Panc1 (cell line): ENCODE results near the gene KLK7. TPM values are rescaled to one million over a fixed set of nuclear protein-coding genes. Genes with fewer than 3 reads are reported as not detected.

Source experiments
- ATAC-seq: fragments of 200-7000 bp; cut with Tn5 transposase; 2 replicates; pipeline ENCODE4 v1.9.1; 2020; ENCODE audit warnings: mild to moderate bottlenecking, moderate library complexity
- BruUV-seq: library from RNA; stranded (reverse); fragments of 400-500 nt; replicated peaks from 2 replicates; lab custom pipeline; 2021; lab: Mats Ljungman, UMichigan
- CTCF ChIA-PET: fragments of 300-600 bp; sonication (Branson Sonifier 250); formaldehyde crosslinking; loops from one replicate; lab custom pipeline; 2022; ENCODE audit warnings: antibody characterized with exemption; lab: Charles Lee
- POLR2A ChIA-PET: fragments of 300-600 bp; sonication (Branson Sonifier 250); formaldehyde crosslinking; loops from one replicate; lab custom pipeline; 2022; ENCODE audit warnings: antibody characterized with exemption; lab: Charles Lee
- DNase-seq: peaks from one replicate; pipeline ENCODE4 v3.0.0-alpha.2; 2010; ENCODE audit warnings: low read depth, low spot score
- H3K27ac ChIP-seq: 2 replicates; pipeline ENCODE4 v1.5.1; 2011; ENCODE audit warnings: mild to moderate bottlenecking, low read length, inconsistent platforms
- H3K27me3 ChIP-seq: fragments of 200-500 bp; sonication (Bioruptor generic); 2 replicates; pipeline ENCODE4 v1.6.0; 2014; ENCODE audit warnings: low read length, inconsistent platforms; ENCODE audit not compliant: control insufficient read depth, insufficient read depth
- H3K36me3 ChIP-seq: fragments of 200-500 bp; sonication (Bioruptor generic); 2 replicates; pipeline ENCODE4 v1.5.1; 2014; ENCODE audit warnings: inconsistent platforms, mild to moderate bottlenecking, low read length, moderate library complexity; ENCODE audit not compliant: control insufficient read depth, insufficient read depth
- H3K4me1 ChIP-seq: 2 replicates; pipeline ENCODE4 v1.5.1; 2011; ENCODE audit warnings: inconsistent platforms, mild to moderate bottlenecking, low read length, moderate library complexity; ENCODE audit not compliant: control insufficient read depth, insufficient read depth
- H3K4me3 ChIP-seq, 2 experiments: 2 replicates each; pipeline ENCODE4 v1.5.1; 2011 to 2012; ENCODE audit warnings: low read depth in 2 of 2, low read length in 2 of 2, mild to moderate bottlenecking in 2 of 2, inconsistent platforms in 1 of 2, moderate library complexity in 1 of 2
- H3K9me3 ChIP-seq: fragments of 200-500 bp; sonication (Bioruptor generic); 2 replicates; pipeline ENCODE4 v1.5.1; 2014; ENCODE audit warnings: low read depth, mild to moderate bottlenecking, inconsistent platforms, low read length, moderate library complexity; ENCODE audit not compliant: control insufficient read depth, insufficient read depth
- CTCF ChIP-seq: fragments of 450-650 bp; IDR thresholded peaks from 2 replicates; pipeline ENCODE4 v1.5.1; 2017; ENCODE audit warnings: mild to moderate bottlenecking
- POLR2AphosphoS5 ChIP-seq: IDR thresholded peaks from 2 replicates; pipeline ENCODE4 v1.6.1; 2012; ENCODE audit warnings: mild to moderate bottlenecking, low read depth, low read length, moderate library complexity
- REST ChIP-seq, 2 experiments: IDR thresholded peaks; 2 replicates each; pipeline ENCODE4 v1.6.1; 2011 to 2012; ENCODE audit warnings: low read depth in 2 of 2, control low read depth in 1 of 2, low read length in 1 of 2, mild to moderate bottlenecking in 1 of 2, moderate library complexity in 1 of 2; ENCODE audit not compliant: insufficient read depth in 1 of 2
- SIN3A ChIP-seq: IDR thresholded peaks from 2 replicates; pipeline ENCODE4 v1.6.1; 2012; ENCODE audit warnings: low read depth, mild to moderate bottlenecking, low read length, moderate library complexity, borderline replicate concordance; ENCODE audit not compliant: insufficient read depth
- TCF7L2 ChIP-seq: IDR thresholded peaks from 2 replicates; pipeline ENCODE4 v1.6.1; 2011; ENCODE audit warnings: mild to moderate bottlenecking, low read depth, low read length, inconsistent platforms
- in situ Hi-C: cut with HindIII; loops from 2 replicates; pipeline ENCODE4 v1.10.0; 2016; ENCODE audit warnings: low sequenced_read_pairs, low pct_unique_long_range_greater_than_20kb
- intact Hi-C: fragments of 100-400 bp; cut with micrococcal nuclease; formaldehyde crosslinking; loops from one replicate; pipeline ENCODE4 v1.10.0; 2022; ENCODE audit not compliant: unreplicated experiment
- total RNA-seq: library from RNA; stranded (reverse); gene quantifications from one replicate; pipeline ENCODE4 v1.2.1, GENCODE V29; 2021; ENCODE audit not compliant: unreplicated experiment

Gene KLK7
- total RNA-seq, 1 experiment from 2014 or later: not detected

DNA sequence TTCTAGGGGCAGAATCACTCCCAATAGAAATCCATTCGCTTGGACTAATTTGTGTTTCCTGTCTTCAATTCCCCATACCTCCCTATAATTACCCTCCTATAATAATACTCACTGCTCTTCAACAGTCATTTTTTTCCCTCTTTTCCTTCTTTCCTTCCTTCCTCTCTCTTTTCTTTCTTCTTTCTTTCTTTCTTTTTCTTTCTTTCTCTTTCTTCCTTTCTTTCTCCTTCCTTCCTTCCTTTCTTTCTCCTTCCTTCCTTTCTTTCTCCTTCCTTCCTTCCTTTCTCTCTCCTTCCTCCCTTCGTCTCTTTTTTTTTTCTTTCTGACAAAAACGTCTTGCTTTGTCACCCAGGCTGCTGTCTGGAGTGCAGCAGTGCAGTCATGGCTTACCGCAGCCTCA, 38.9 kb downstream of the KLK7 start:
- CTCF ChIA-PET: no interaction called here
- no peak for DNase-seq
- BruUV-seq: no TSS peak
- intact Hi-C loops: no loop called here
- H3K27me3 ChIP-seq: no peaks in the 10 kb centered on the region
- no peak overlapping the region for H3K27ac ChIP-seq
- no peaks in the 10 kb centered on the region for H3K4me1 ChIP-seq
- H3K4me3 ChIP-seq: no peak overlapping the region
- TF ChIP-seq SIN3A (no peak), CTCF (no peak), REST (IDR thresholded peaks at IDR 0.05; ENCODE audit: insufficient read depth in 1 of 2, low read depth in 2 of 2, low read length in 1 of 2) (no peak), POLR2AphosphoS5 (no peak), TCF7L2 (no peak)
- POLR2A ChIA-PET: no interaction called here
- no peaks in the 10 kb centered on the region for H3K9me3 ChIP-seq
- no peaks in the 10 kb centered on the region for H3K36me3 ChIP-seq
- in situ Hi-C loops: no loop called here
- ATAC-seq: no peak

DNA sequence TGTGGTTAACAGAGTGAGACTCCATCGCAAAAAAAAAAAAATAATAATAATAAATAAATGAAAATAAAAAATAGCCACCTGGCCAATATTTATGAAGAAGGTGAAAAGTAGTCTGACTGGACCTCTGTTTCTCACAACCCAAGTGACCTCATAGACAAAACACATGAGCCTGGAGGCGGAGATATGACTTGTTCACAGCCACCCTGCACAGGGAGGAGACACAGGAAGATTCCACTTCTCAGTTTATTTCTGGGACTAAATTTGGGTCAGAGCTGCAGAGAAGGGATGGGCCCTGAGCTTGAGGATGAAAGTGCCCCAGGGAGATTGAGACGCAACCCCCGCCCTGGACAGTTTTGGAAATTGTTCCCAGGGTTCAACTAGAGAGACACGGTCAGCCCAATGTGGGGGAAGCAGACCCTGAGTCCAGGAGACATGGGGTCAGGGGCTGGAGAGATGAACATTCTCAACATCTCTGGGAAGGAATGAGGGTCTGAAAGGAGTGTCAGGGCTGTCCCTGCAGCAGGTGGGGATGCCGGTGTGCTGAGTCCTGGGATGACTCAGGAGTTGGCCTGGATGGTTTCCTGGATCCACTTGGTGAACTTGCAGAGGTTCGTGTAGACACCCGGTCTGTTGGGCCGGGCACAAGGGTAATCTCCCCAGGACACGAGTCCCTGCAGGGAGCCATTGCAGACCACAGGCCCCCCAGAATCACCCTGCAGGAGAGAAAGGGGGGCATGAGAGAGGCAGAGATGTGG, 40.5 kb downstream of the KLK7 start:
- in situ Hi-C loops (no loop called here), intact Hi-C loops (no loop called here)
- ChIA-PET POLR2A (no interaction called here), CTCF (no interaction called here)
- TF ChIP-seq POLR2AphosphoS5: no peak
- BruUV-seq: no TSS peak
- no peak for ATAC-seq
- no peaks in the 10 kb centered on the region for H3K9me3 ChIP-seq
- H3K4me3 ChIP-seq: no peak overlapping the region
- no peaks in the 10 kb centered on the region for H3K27me3 ChIP-seq
- DNase-seq: no peak
- no peaks in the 10 kb centered on the region for H3K36me3 ChIP-seq
- H3K27ac ChIP-seq: no peak overlapping the region
- no peaks in the 10 kb centered on the region for H3K4me1 ChIP-seq

DNA sequence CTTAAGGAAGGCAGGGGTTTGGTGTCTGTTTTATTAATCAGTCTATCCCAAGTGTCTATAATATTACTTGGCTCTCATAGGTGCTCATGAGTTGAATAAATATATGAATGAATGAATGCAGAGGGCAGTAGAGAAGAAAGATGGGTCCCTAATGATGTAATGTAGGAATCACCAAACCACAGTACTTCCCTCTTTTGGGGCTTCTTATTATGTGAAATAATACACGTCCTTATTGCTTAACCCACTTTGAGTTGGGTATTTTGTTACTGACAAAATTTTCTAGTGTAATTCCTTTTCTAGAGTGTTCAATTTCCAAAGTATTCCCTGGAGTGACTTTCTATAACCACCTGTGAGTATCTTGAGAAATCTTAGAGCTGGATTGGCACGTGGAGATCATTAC, 44.1 kb downstream of the KLK7 start:
- TF ChIP-seq TCF7L2 (no peak), REST (IDR thresholded peaks at IDR 0.05; ENCODE audit: insufficient read depth in 1 of 2, low read depth in 2 of 2, low read length in 1 of 2) (no peak)
- no peak for DNase-seq
- in situ Hi-C loops: no loop called here
- Histone ChIP-seq H3K4me1 (no peaks in the 10 kb centered on the region), H3K9me3 (no peaks in the 10 kb centered on the region), H3K27ac (no peak overlapping the region), H3K36me3 (no peaks in the 10 kb centered on the region), H3K4me3 (no peak overlapping the region), H3K27me3 (no peaks in the 10 kb centered on the region)
- intact Hi-C loops: no loop called here
- no TSS peak for BruUV-seq
- ChIA-PET CTCF (no interaction called here), POLR2A (no interaction called here)
- no peak for ATAC-seq
